A549 (cell line): Measurements from ENCODE around the gene NTNG1. TPM values are rescaled to one million over a fixed set of nuclear protein-coding genes. Genes with fewer than 3 reads are reported as not detected.

ENCODE experiments used
- ATAC-seq, 2 experiments: fragments of 200-7000 bp in 1 of 2; fragments of >200 bp in 1 of 2; cut with Nextera tagmentation in 1 of 2; cut with Tn5 transposase in 1 of 2; 3 replicates each; pipeline versions ENCODE4 v1.8.0 to v1.9.1; 2018 to 2020; ENCODE audit warnings: mild to moderate bottlenecking in 1 of 2, moderate library complexity in 1 of 2
- CTCF ChIA-PET: fragments of 300-600 bp; sonication (Branson Sonifier 250); formaldehyde crosslinking; extraction: SDS; loops from one replicate; lab custom pipeline; 2021; ENCODE audit warnings: antibody characterized with exemption, inconsistent platforms; lab: Yijun Ruan, JAX
- POLR2A ChIA-PET: fragments of 350-600 bp; formaldehyde crosslinking; extraction: SDS; loops from one replicate; lab custom pipeline; 2021; ENCODE audit warnings: antibody characterized with exemption, inconsistent platforms; lab: Yijun Ruan, JAX
- DNase-seq, 2 experiments: peaks; one replicate each; pipeline versions ENCODE4 v3.0.0 to v3.0.0-alpha.2; 2011 to 2016; ENCODE audit warnings: low read depth in 1 of 2, low spot score in 1 of 2
- FAIRE-seq: peaks from 2 replicates; lab custom pipeline; 2011; peaks lifted over from hg19 to GRCh38; lab: Jason Lieb, UNC
- H3K27ac ChIP-seq, 2 experiments: fragments of >200 bp; sonication (Bioruptor Twin); formaldehyde crosslinking; 3 replicates each; pipeline ENCODE4 v1.5.1; 2016 to 2017
- H3K4me1 ChIP-seq: fragments of >200 bp; sonication (Bioruptor Twin); formaldehyde crosslinking; 3 replicates; pipeline ENCODE4 v1.6.1; 2016
- H3K4me2 ChIP-seq: fragments of >200 bp; sonication (Bioruptor Twin); formaldehyde crosslinking; 3 replicates; pipeline ENCODE4 v1.6.1; 2016
- H3K4me3 ChIP-seq: fragments of >200 bp; sonication (Bioruptor Twin); formaldehyde crosslinking; 3 replicates; pipeline ENCODE4 v1.5.1; 2016
- H3K9me3 ChIP-seq: fragments of >200 bp; sonication (Bioruptor Twin); formaldehyde crosslinking; 3 replicates; pipeline ENCODE4 v1.6.1; 2016
- BHLHE40 ChIP-seq: IDR thresholded peaks from 2 replicates; pipeline ENCODE4 v1.6.1; 2012; ENCODE audit warnings: low read depth, low read length, inconsistent platforms
- CBX2 ChIP-seq: fragments of 200-600 bp; sonication (generic); IDR thresholded peaks from 2 replicates; pipeline ENCODE4 v1.6.1; 2016; ENCODE audit warnings: low read depth, mild to moderate bottlenecking, borderline replicate concordance
- EHF ChIP-seq: fragments of 250-450 bp; sonication (Bioruptor Pico); IDR thresholded peaks from 2 replicates; pipeline ENCODE4 v1.5.0; 2020; ENCODE audit warnings: mild to moderate bottlenecking
- EP300 ChIP-seq, 2 experiments: fragments of >200 bp; sonication (Bioruptor Twin); formaldehyde crosslinking; IDR thresholded peaks; 2 replicates in 1 of 2; 3 replicates in 1 of 2; pipeline ENCODE4 v1.6.1; 2016 to 2017
- FOSB ChIP-seq: fragments of 250-450 bp; sonication (Bioruptor Pico); IDR thresholded peaks from 2 replicates; pipeline ENCODE4 v1.5.0; 2020; ENCODE audit warnings: mild to moderate bottlenecking, moderate library complexity
- FOSL2 ChIP-seq, 2 experiments: fragments of 450-650 bp in 1 of 2; fragments of >200 bp in 1 of 2; sonication (Bioruptor Twin) in 1 of 2; formaldehyde crosslinking; IDR thresholded peaks; 2 replicates each; pipeline versions ENCODE4 v1.5.0 to v1.6.1; 2016 to 2020; ENCODE audit warnings: mild to moderate bottlenecking in 1 of 2, moderate library complexity in 1 of 2
- HDAC2 ChIP-seq: fragments of 200-600 bp; sonication (generic); IDR thresholded peaks from 2 replicates; pipeline ENCODE4 v1.6.1; 2016
- HOXA7 ChIP-seq: fragments of 250-450 bp; sonication (Bioruptor Pico); IDR thresholded peaks from 2 replicates; pipeline ENCODE4 v1.5.0; 2020; ENCODE audit warnings: mild to moderate bottlenecking, moderate library complexity
- KDM1A ChIP-seq: fragments of 200-600 bp; sonication (generic); IDR thresholded peaks from 2 replicates; pipeline ENCODE4 v1.6.1; 2016; ENCODE audit warnings: low read depth, mild to moderate bottlenecking
- MAZ ChIP-seq: fragments of 150-350 bp; IDR thresholded peaks from 2 replicates; pipeline ENCODE4 v1.6.1; 2014; ENCODE audit warnings: antibody characterized with exemption, low read depth, low read length, borderline replicate concordance
- NFE2L2 ChIP-seq: fragments of 150-350 bp; conservative IDR thresholded peaks from 2 replicates; pipeline ENCODE4 v1.6.1; 2014; ENCODE audit warnings: low read length
- NPAS2 ChIP-seq: fragments of 250-450 bp; sonication (Bioruptor Pico); IDR thresholded peaks from 2 replicates; pipeline ENCODE4 v1.8.0; 2022; ENCODE audit warnings: mild to moderate bottlenecking, moderate library complexity, borderline replicate concordance
- NR3C1 ChIP-seq: fragments of >200 bp; sonication (Bioruptor Twin); formaldehyde crosslinking; IDR thresholded peaks from 3 replicates; pipeline ENCODE4 v1.6.1; 2017
- RAD21 ChIP-seq, 2 experiments: fragments of >200 bp in 1 of 2; sonication (Bioruptor Twin) in 1 of 2; formaldehyde crosslinking in 1 of 2; IDR thresholded peaks in 1 of 2; conservative IDR thresholded peaks in 1 of 2; 2 replicates in 1 of 2; 3 replicates in 1 of 2; pipeline ENCODE4 v1.6.1; 2012 to 2018; ENCODE audit warnings: inconsistent platforms in 1 of 2
- SMC3 ChIP-seq: fragments of >200 bp; sonication (Bioruptor Twin); formaldehyde crosslinking; IDR thresholded peaks from 3 replicates; pipeline ENCODE4 v1.6.1; 2018; ENCODE audit warnings: inconsistent platforms
- TFCP2L1 ChIP-seq: fragments of 250-450 bp; sonication (Bioruptor Pico); IDR thresholded peaks from 2 replicates; pipeline ENCODE4 v1.5.0; 2021; ENCODE audit warnings: mild to moderate bottlenecking
- ZC3H11A ChIP-seq: fragments of 450-650 bp; IDR thresholded peaks from 2 replicates; pipeline ENCODE4 v1.6.1; 2014; ENCODE audit warnings: antibody characterized with exemption, mild to moderate bottlenecking
- WGBS: methylation state at CpG from one replicate; pipeline ENCODE4 v1.1.6; 2017; ENCODE audit errors: missing lambda C conversion rate; 5-methylcytosine and 5-hydroxymethylcytosine counted together
- polyA plus RNA-seq, 4 experiments: library from polyadenylated mRNA; depleted of rRNA in 3 of 4; stranded (reverse); fragments of >200 nt; fragmentation: RNase III in 1 of 4; extraction: RNeasy Plus Mini Kit Qiagen cat#74134 plus additional on column Dnase treatment in 1 of 4; gene quantifications; 2 replicates in 3 of 4; 3 replicates in 1 of 4; pipeline ENCODE4 v1.2.3, GENCODE V29; 2011 to 2017
- TF ChIP-seq, protein P1 (sequence below): fragments of >200 bp; sonication (Bioruptor Twin); formaldehyde crosslinking; IDR thresholded peaks from 2 replicates; pipeline ENCODE4 v1.6.1; 2016
- TF ChIP-seq, protein P2 (sequence below): IDR thresholded peaks from 2 replicates; pipeline ENCODE4 v1.6.1; 2012; ENCODE audit warnings: low read depth, borderline replicate concordance
- TF ChIP-seq, protein P3 (sequence below): fragments of 200-600 bp; sonication (generic); IDR thresholded peaks from 2 replicates; pipeline ENCODE4 v1.6.1; 2016; ENCODE audit warnings: antibody characterized with exemption, mild to moderate bottlenecking, moderate library complexity
- TF ChIP-seq, protein P4 (sequence below): fragments of 250-450 bp; sonication (Bioruptor Pico); IDR thresholded peaks from 2 replicates; pipeline ENCODE4 v1.5.0; 2021; ENCODE audit warnings: mild to moderate bottlenecking, moderate library complexity, borderline replicate concordance
- TF ChIP-seq, protein P5 (sequence below): fragments of 250-450 bp; sonication (Bioruptor Pico); IDR thresholded peaks from 2 replicates; pipeline ENCODE4 v1.5.0; 2020; ENCODE audit warnings: low read depth, mild to moderate bottlenecking, moderate library complexity
- TF ChIP-seq, protein P6 (sequence below): IDR thresholded peaks from 2 replicates; pipeline ENCODE4 v1.6.1; 2012
- TF ChIP-seq, protein P7 (sequence below): IDR thresholded peaks from 2 replicates; pipeline ENCODE4 v1.6.1; 2012
- TF ChIP-seq, protein P8 (sequence below): fragments of 450-650 bp; IDR thresholded peaks from 2 replicates; pipeline ENCODE4 v1.6.1; 2014; ENCODE audit warnings: antibody characterized with exemption

Gene NTNG1
- polyA plus RNA-seq, 2 of the 4 experiments (the other 2 are of a cell fraction) = not detected

DNA sequence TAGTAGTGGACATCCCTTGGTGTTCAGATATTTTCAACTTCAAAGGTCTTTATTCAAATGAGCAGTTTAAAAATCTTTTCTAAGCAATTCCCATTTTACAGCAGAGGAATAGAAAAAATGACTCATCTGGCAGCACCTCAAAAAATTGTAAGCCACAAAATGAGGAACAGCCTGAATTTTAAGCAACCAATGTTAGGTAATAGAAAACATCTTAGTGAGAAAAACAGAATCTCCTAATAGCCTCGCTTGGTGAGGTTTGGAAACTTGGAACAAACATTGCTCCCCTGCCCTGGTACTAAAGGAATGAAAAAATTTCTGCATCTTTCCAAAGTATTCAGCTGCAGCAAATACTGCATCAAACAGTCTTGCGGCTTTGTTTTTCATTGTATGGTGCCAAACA lies 264.4 kb downstream of the NTNG1 start:
- FAIRE-seq (no peak), ATAC-seq (no peak), DNase-seq (no peak)
- H3K4me3 ChIP-seq = no peak overlapping the region
- WGBS = 7% methylated on average over 2 of the region's 2 CpGs
- H3K9me3 ChIP-seq = no peaks in the 10 kb centered on the region
- POLR2A ChIA-PET = no interaction called here
- CTCF ChIA-PET = no interaction called here
- H3K27ac ChIP-seq = no peak overlapping the region
- no peaks in the 10 kb centered on the region for H3K4me1 ChIP-seq
- no peak for TF ChIP-seq EHF
- TF ChIP-seq, protein P1, sequence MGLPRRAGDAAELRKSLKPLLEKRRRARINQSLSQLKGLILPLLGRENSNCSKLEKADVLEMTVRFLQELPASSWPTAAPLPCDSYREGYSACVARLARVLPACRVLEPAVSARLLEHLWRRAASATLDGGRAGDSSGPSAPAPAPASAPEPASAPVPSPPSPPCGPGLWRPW = no peak
- TF ChIP-seq EP300 (IDR thresholded peaks at IDR 0.05) = no peak
- TF ChIP-seq HOXA7 = no peak
- TF ChIP-seq, all 56 proteins: peak for 0
- H3K4me2 ChIP-seq = no peak overlapping the region

DNA sequence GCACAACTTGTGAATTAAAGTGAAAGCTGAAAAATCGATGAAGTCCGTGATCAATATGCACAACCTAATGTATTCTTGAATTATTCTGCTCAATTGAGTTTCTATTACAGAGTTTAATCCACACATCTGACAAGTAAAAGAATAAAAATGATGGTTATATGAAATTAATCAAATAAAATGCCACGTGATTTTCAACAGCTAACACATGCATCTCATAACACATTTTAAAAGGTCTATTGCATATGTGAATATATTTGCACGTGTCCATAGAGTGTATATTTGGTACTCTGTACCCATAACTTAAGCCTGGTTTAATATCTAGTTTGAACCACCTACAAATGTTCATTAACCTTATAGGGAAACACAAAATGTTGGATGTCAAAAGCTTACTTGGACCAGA lies 266.2 kb downstream of the NTNG1 start:
- POLR2A ChIA-PET = no interaction called here

DNA sequence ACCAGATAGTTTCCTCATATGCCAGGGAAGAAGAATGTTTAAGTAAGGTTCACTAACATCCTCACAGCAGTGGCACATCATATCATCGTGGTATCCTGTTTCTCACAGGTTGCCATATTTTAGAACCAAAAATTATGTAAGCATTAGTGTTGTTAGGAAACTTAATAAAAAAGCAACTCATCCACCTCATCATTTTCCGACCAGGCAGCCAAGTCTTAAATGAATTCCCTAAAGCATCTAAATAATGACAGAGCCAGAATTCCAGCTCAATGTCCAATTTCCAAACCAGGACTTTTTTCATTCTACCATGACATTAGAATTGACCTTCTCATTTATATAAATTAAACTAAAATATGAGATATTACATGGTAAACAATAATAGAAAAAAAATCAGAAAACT lies 272.7 kb downstream of the NTNG1 start:
- H3K4me2 ChIP-seq = no peak overlapping the region
- H3K9me3 ChIP-seq = no peaks in the 10 kb centered on the region
- ChIA-PET POLR2A (no interaction called here), CTCF (no interaction called here)
- H3K4me1 ChIP-seq = no peaks in the 10 kb centered on the region
- DNase-seq (no peak), FAIRE-seq (no peak), ATAC-seq (no peak)
- no peak overlapping the region for H3K4me3 ChIP-seq
- WGBS = 2% methylated on average over 2 of the region's 2 CpGs
- TF ChIP-seq, protein P2, sequence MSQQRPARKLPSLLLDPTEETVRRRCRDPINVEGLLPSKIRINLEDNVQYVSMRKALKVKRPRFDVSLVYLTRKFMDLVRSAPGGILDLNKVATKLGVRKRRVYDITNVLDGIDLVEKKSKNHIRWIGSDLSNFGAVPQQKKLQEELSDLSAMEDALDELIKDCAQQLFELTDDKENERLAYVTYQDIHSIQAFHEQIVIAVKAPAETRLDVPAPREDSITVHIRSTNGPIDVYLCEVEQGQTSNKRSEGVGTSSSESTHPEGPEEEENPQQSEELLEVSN = no peak
- TF ChIP-seq, protein P3, sequence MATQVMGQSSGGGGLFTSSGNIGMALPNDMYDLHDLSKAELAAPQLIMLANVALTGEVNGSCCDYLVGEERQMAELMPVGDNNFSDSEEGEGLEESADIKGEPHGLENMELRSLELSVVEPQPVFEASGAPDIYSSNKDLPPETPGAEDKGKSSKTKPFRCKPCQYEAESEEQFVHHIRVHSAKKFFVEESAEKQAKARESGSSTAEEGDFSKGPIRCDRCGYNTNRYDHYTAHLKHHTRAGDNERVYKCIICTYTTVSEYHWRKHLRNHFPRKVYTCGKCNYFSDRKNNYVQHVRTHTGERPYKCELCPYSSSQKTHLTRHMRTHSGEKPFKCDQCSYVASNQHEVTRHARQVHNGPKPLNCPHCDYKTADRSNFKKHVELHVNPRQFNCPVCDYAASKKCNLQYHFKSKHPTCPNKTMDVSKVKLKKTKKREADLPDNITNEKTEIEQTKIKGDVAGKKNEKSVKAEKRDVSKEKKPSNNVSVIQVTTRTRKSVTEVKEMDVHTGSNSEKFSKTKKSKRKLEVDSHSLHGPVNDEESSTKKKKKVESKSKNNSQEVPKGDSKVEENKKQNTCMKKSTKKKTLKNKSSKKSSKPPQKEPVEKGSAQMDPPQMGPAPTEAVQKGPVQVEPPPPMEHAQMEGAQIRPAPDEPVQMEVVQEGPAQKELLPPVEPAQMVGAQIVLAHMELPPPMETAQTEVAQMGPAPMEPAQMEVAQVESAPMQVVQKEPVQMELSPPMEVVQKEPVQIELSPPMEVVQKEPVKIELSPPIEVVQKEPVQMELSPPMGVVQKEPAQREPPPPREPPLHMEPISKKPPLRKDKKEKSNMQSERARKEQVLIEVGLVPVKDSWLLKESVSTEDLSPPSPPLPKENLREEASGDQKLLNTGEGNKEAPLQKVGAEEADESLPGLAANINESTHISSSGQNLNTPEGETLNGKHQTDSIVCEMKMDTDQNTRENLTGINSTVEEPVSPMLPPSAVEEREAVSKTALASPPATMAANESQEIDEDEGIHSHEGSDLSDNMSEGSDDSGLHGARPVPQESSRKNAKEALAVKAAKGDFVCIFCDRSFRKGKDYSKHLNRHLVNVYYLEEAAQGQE = no peak
- TF ChIP-seq CBX2 (no peak), RAD21 (conservative IDR thresholded peaks at IDR 0.05 in 1 of 2, IDR thresholded peaks at IDR 0.05 in 1 of 2) (no peak), MAZ (no peak), SMC3 (no peak), ZC3H11A (no peak), NPAS2 (no peak)
- no peak overlapping the region for H3K27ac ChIP-seq

More for the DNA sequence above, 266.2 kb downstream of the NTNG1 start:
- no peak for FAIRE-seq
- 3% methylated on average over 4 of the region's 4 CpGs for WGBS
- Histone ChIP-seq H3K4me2 (no peak overlapping the region), H3K27ac (no peak overlapping the region), H3K4me3 (no peak overlapping the region), H3K4me1 (no peaks in the 10 kb centered on the region), H3K9me3 (no peaks in the 10 kb centered on the region)
- no peak for TF ChIP-seq FOSL2 (IDR thresholded peaks at IDR 0.05)
- no peak for TF ChIP-seq FOSL2 (CRISPR knock-in tag; IDR thresholded peaks at IDR 0.05)
- no peak for TF ChIP-seq KDM1A
- TF ChIP-seq, protein P4, sequence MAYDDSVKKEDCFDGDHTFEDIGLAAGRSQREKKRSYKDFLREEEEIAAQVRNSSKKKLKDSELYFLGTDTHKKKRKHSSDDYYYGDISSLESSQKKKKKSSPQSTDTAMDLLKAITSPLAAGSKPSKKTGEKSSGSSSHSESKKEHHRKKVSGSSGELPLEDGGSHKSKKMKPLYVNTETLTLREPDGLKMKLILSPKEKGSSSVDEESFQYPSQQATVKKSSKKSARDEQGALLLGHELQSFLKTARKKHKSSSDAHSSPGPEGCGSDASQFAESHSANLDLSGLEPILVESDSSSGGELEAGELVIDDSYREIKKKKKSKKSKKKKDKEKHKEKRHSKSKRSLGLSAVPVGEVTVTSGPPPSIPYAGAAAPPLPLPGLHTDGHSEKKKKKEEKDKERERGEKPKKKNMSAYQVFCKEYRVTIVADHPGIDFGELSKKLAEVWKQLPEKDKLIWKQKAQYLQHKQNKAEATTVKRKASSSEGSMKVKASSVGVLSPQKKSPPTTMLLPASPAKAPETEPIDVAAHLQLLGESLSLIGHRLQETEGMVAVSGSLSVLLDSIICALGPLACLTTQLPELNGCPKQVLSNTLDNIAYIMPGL = no peak
- TF ChIP-seq NPAS2 = no peak
- TF ChIP-seq TFCP2L1 = no peak
- TF ChIP-seq, protein P5, sequence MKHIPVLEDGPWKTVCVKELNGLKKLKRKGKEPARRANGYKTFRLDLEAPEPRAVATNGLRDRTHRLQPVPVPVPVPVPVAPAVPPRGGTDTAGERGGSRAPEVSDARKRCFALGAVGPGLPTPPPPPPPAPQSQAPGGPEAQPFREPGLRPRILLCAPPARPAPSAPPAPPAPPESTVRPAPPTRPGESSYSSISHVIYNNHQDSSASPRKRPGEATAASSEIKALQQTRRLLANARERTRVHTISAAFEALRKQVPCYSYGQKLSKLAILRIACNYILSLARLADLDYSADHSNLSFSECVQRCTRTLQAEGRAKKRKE (CRISPR knock-in tag) = no peak
- TF ChIP-seq HDAC2 = no peak
- TF ChIP-seq, protein P6, sequence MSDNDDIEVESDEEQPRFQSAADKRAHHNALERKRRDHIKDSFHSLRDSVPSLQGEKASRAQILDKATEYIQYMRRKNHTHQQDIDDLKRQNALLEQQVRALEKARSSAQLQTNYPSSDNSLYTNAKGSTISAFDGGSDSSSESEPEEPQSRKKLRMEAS = no peak
- no peak for TF ChIP-seq BHLHE40
- TF ChIP-seq, protein P7, sequence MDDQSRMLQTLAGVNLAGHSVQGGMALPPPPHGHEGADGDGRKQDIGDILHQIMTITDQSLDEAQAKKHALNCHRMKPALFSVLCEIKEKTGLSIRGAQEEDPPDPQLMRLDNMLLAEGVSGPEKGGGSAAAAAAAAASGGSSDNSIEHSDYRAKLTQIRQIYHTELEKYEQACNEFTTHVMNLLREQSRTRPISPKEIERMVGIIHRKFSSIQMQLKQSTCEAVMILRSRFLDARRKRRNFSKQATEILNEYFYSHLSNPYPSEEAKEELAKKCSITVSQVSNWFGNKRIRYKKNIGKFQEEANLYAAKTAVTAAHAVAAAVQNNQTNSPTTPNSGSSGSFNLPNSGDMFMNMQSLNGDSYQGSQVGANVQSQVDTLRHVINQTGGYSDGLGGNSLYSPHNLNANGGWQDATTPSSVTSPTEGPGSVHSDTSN = no peak
- TF ChIP-seq FOSB = no peak
- TF ChIP-seq, protein P8, sequence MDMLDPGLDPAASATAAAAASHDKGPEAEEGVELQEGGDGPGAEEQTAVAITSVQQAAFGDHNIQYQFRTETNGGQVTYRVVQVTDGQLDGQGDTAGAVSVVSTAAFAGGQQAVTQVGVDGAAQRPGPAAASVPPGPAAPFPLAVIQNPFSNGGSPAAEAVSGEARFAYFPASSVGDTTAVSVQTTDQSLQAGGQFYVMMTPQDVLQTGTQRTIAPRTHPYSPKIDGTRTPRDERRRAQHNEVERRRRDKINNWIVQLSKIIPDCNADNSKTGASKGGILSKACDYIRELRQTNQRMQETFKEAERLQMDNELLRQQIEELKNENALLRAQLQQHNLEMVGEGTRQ = no peak
- TF ChIP-seq NFE2L2 = no peak
- no peak for TF ChIP-seq NR3C1
- CTCF ChIA-PET = no interaction called here
- no peak for DNase-seq
- no peak for ATAC-seq
